Caco-2 (cell line): Measurements from ENCODE around the gene REPIN1. TPM values are rescaled to one million over a fixed set of nuclear protein-coding genes. Genes with fewer than 3 reads are reported as not detected.

ENCODE experiments used
- BruUV-seq: library from RNA; stranded (reverse); fragments of 400-500 nt; replicated peaks from 2 replicates; lab custom pipeline; 2021; lab: Mats Ljungman, UMichigan
- CTCF ChIA-PET: fragments of 300-600 bp; sonication (Branson Sonifier 250); formaldehyde crosslinking; loops from one replicate; lab custom pipeline; 2022; ENCODE audit warnings: antibody characterized with exemption; lab: Charles Lee
- POLR2A ChIA-PET: fragments of 300-600 bp; sonication (Branson Sonifier 250); formaldehyde crosslinking; loops from one replicate; lab custom pipeline; 2022; ENCODE audit warnings: antibody characterized with exemption; lab: Charles Lee
- DNase-seq, 2 experiments: peaks; one replicate each; pipeline versions ENCODE4 v3.0.0 to v3.0.0-alpha.2; 2020 to 2022
- H3K27me3 ChIP-seq: replicated peaks from 2 replicates; pipeline ENCODE4 v1.6.0; 2011; ENCODE audit warnings: low read length; ENCODE audit not compliant: control insufficient read depth, insufficient read depth
- H3K36me3 ChIP-seq: 2 replicates; pipeline ENCODE4 v1.5.1; 2011; ENCODE audit warnings: low read length; ENCODE audit not compliant: control insufficient read depth, insufficient read depth
- H3K4me1 ChIP-seq: fragments of 250-450 bp; sonication (Bioruptor Pico); 2 replicates; pipeline ENCODE4 v1.5.1; 2020; ENCODE audit warnings: mild to moderate bottlenecking
- H3K4me3 ChIP-seq: 2 replicates; pipeline ENCODE4 v1.5.1; 2011; ENCODE audit warnings: low read depth, mild to moderate bottlenecking, control low read depth, low read length
- H3K9me3 ChIP-seq: fragments of 250-450 bp; sonication (Bioruptor Pico); 2 replicates; pipeline ENCODE4 v1.5.1; 2020; ENCODE audit warnings: mild to moderate bottlenecking, moderate library complexity
- H3K27ac Mint-ChIP-seq: one replicate; pipeline ENCODE4 v1.8.0; 2022; ENCODE audit warnings: mixed read lengths; ENCODE audit not compliant: unreplicated experiment
- H3K27me3 Mint-ChIP-seq: one replicate; pipeline ENCODE4 v1.8.0; 2022; ENCODE audit warnings: mixed read lengths; ENCODE audit not compliant: insufficient read depth, unreplicated experiment
- H3K36me3 Mint-ChIP-seq: one replicate; pipeline ENCODE4 v1.8.0; 2022; ENCODE audit warnings: mild to moderate bottlenecking, mixed read lengths; ENCODE audit not compliant: insufficient read depth, unreplicated experiment
- H3K4me1 Mint-ChIP-seq: one replicate; pipeline ENCODE4 v1.8.0; 2022; ENCODE audit warnings: low read depth, mixed read lengths; ENCODE audit not compliant: unreplicated experiment
- H3K4me3 Mint-ChIP-seq: one replicate; pipeline ENCODE4 v1.8.0; 2022; ENCODE audit warnings: mild to moderate bottlenecking, moderate library complexity, mixed read lengths; ENCODE audit not compliant: unreplicated experiment
- H3K9me3 Mint-ChIP-seq: one replicate; pipeline ENCODE4 v1.8.0; 2022; ENCODE audit warnings: mixed read lengths; ENCODE audit not compliant: unreplicated experiment
- intact Hi-C: fragments of 100-400 bp; cut with micrococcal nuclease; formaldehyde crosslinking; loops from one replicate; pipeline ENCODE4 v1.10.0; 2022; ENCODE audit not compliant: unreplicated experiment
- total RNA-seq: library from RNA; stranded (reverse); gene quantifications from 2 replicates; pipeline ENCODE4 v1.2.3, GENCODE V29; 2022
- TF ChIP-seq, protein P1 (sequence below), 2 experiments: fragments of 200-600 bp in 1 of 2; IDR thresholded peaks; 1 replicate in 1 of 2; 2 replicates in 1 of 2; pipeline versions ENCODE4 v1.5.1 to v1.8.0; 2011 to 2022; ENCODE audit warnings: antibody characterized with exemption in 1 of 2, control low read depth in 1 of 2, inconsistent platforms in 1 of 2, low read depth in 1 of 2, low read length in 1 of 2, mild to moderate bottlenecking in 1 of 2, moderate library complexity in 1 of 2; ENCODE audit not compliant: insufficient read depth in 1 of 2, severe bottlenecking in 1 of 2, unreplicated experiment in 1 of 2

The REPIN1 gene
- total RNA-seq, 1 experiment from 2014 or later = 148 TPM

GRCh38 chr7:150369748-150370501, 1.3 kb downstream of the REPIN1 start:
- DNase-seq = no peak
- H3K4me3 ChIP-seq = peak overlapping the region; percentile 91
- H3K4me3 Mint-ChIP-seq = peak overlapping the region; percentile 88
- H3K27me3 ChIP-seq = no peaks in the 10 kb centered on the region
- TF ChIP-seq, protein P1, sequence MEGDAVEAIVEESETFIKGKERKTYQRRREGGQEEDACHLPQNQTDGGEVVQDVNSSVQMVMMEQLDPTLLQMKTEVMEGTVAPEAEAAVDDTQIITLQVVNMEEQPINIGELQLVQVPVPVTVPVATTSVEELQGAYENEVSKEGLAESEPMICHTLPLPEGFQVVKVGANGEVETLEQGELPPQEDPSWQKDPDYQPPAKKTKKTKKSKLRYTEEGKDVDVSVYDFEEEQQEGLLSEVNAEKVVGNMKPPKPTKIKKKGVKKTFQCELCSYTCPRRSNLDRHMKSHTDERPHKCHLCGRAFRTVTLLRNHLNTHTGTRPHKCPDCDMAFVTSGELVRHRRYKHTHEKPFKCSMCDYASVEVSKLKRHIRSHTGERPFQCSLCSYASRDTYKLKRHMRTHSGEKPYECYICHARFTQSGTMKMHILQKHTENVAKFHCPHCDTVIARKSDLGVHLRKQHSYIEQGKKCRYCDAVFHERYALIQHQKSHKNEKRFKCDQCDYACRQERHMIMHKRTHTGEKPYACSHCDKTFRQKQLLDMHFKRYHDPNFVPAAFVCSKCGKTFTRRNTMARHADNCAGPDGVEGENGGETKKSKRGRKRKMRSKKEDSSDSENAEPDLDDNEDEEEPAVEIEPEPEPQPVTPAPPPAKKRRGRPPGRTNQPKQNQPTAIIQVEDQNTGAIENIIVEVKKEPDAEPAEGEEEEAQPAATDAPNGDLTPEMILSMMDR (IDR thresholded peaks at IDR 0.05; ENCODE audit: insufficient read depth in 1 of 2, low read depth in 1 of 2, low read length in 1 of 2, severe bottlenecking in 1 of 2, unreplicated experiment in 1 of 2) = no peak
- intact Hi-C loops = loop anchor here (1.0 to 2.0 kb wide), 2 partner anchors 8 to 51 kb away; no protein-coding TSS in a partner anchor
- POLR2A ChIA-PET = interaction anchor here (0.5 to 2.2 kb wide), 3 partner anchors 8 to 43 kb away, joined by 3 to 29 read pairs (median 3); no protein-coding TSS in a partner anchor
- H3K9me3 Mint-ChIP-seq = no peaks in the 10 kb centered on the region
- H3K9me3 ChIP-seq = no peaks in the 10 kb centered on the region
- CTCF ChIA-PET = interaction anchor here (1.1 to 2.8 kb wide), 2 partner anchors 8 to 14 kb away, joined by 3 to 9 read pairs; no protein-coding TSS in a partner anchor
- peaks cover 5% of the 10 kb centered on the region for H3K4me1 Mint-ChIP-seq
- BruUV-seq = TSS peak; percentile 23
- peaks cover 6% of the 10 kb centered on the region; the same call in 1 of the 2 replicates for H3K36me3 ChIP-seq
- H3K27me3 Mint-ChIP-seq = no peaks in the 10 kb centered on the region
- peak overlapping the region; percentile 99 for H3K27ac Mint-ChIP-seq
- H3K36me3 Mint-ChIP-seq = peaks cover 57% of the 10 kb centered on the region
- peaks cover 17% of the 10 kb centered on the region for H3K4me1 ChIP-seq

GRCh38 chr7:150370612-150371071, 2.0 kb downstream of the REPIN1 start:
- ChIA-PET POLR2A (no interaction called here), CTCF (no interaction called here)
- H3K27me3 Mint-ChIP-seq = no peaks in the 10 kb centered on the region
- Histone ChIP-seq H3K9me3 (no peaks in the 10 kb centered on the region), H3K4me3 (no peak overlapping the region), H3K27me3 (no peaks in the 10 kb centered on the region), H3K36me3 (peaks cover 6% of the 10 kb centered on the region; the same call in 1 of the 2 replicates), H3K4me1 (peaks cover 17% of the 10 kb centered on the region)
- BruUV-seq = no TSS peak
- peaks cover 58% of the 10 kb centered on the region for H3K36me3 Mint-ChIP-seq
- H3K4me1 Mint-ChIP-seq = peaks cover 5% of the 10 kb centered on the region
- DNase-seq = no peak
- TF ChIP-seq, protein P1 (IDR thresholded peaks at IDR 0.05; ENCODE audit: insufficient read depth in 1 of 2, low read depth in 1 of 2, low read length in 1 of 2, severe bottlenecking in 1 of 2, unreplicated experiment in 1 of 2) = no peak
- peak overlapping the region; percentile 14 for H3K4me3 Mint-ChIP-seq
- peak overlapping the region; percentile 99 for H3K27ac Mint-ChIP-seq
- H3K9me3 Mint-ChIP-seq = no peaks in the 10 kb centered on the region
- intact Hi-C loops = no loop called here

DNA sequence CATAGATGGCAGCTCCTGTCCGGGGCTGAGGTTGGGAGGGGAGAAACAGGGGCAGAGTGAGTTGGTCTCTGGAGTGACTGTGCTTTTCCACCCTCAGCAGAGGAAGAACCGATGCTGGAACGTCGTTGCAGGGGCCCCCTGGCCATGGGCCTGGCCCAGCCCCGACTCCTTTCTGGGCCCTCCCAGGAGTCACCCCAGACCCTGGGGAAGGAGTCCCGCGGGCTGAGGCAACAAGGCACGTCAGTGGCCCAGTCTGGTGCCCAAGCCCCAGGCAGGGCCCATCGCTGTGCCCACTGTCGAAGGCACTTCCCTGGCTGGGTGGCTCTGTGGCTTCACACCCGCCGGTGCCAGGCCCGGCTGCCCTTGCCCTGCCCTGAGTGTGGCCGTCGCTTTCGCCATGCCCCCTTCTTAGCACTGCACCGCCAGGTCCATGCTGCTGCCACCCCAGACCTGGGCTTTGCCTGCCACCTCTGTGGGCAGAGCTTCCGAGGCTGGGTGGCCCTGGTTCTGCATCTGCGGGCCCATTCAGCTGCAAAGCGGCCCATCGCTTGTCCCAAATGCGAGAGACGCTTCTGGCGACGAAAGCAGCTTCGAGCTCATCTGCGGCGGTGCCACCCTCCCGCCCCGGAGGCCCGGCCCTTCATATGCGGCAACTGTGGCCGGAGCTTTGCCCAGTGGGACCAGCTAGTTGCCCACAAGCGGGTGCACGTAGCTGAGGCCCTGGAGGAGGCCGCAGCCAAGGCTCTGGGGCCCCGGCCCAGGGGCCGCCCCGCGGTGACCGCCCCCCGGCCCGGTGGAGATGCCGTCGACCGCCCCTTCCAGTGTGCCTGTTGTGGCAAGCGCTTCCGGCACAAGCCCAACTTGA, 2.7 kb downstream of the REPIN1 start:
- Mint-ChIP-seq H3K27me3 (no peaks in the 10 kb centered on the region), H3K4me3 (no peak overlapping the region), H3K9me3 (no peaks in the 10 kb centered on the region), H3K4me1 (peaks cover 12% of the 10 kb centered on the region), H3K36me3 (peaks cover 63% of the 10 kb centered on the region), H3K27ac (peak overlapping the region; percentile 99)
- ChIA-PET POLR2A (no interaction called here), CTCF (no interaction called here)
- no TSS peak for BruUV-seq
- DNase-seq = no peak
- no peaks in the 10 kb centered on the region for H3K9me3 ChIP-seq
- H3K36me3 ChIP-seq = peaks cover 6% of the 10 kb centered on the region; the same call in 1 of the 2 replicates
- H3K4me1 ChIP-seq = peaks cover 24% of the 10 kb centered on the region
- no peak overlapping the region for H3K4me3 ChIP-seq
- TF ChIP-seq, protein P1 (IDR thresholded peaks at IDR 0.05; ENCODE audit: insufficient read depth in 1 of 2, low read depth in 1 of 2, low read length in 1 of 2, severe bottlenecking in 1 of 2, unreplicated experiment in 1 of 2) = no peak
- intact Hi-C loops = no loop called here
- no peaks in the 10 kb centered on the region for H3K27me3 ChIP-seq
